Sigmoid colon (tissue), 4 donors: ENCODE data around the gene NOX5.

Experiments
- CTCF ChIP-seq, 4 experiments: fragments of 450-650 bp in 3 of 4; fragments of 200-600 bp in 1 of 4; IDR thresholded peaks; one replicate each; pipeline ENCODE4 v1.5.1; 2016 to 2019; ENCODE audit warnings: antibody characterized with exemption in 4 of 4, mild to moderate bottlenecking in 3 of 4, moderate library complexity in 2 of 4
- EP300 ChIP-seq, 4 donors: sonication (generic); formaldehyde crosslinking; IDR thresholded peaks; one replicate each; pipeline ENCODE4 v1.6.1; 2017; ENCODE audit warnings: antibody characterized with exemption in 4 of 4
- POLR2A ChIP-seq, 2 donors: fragments of 450-650 bp; IDR thresholded peaks; one replicate each; pipeline ENCODE4 v1.6.1; 2016; ENCODE audit warnings: antibody characterized with exemption in 2 of 2, mild to moderate bottlenecking in 2 of 2, moderate library complexity in 2 of 2

GRCh38 chr15:69067296-69067695, 52.8 kb downstream of the NOX5 start:
- TF ChIP-seq CTCF (IDR thresholded peaks at IDR 0.05), result no peak
- TF ChIP-seq EP300 (IDR thresholded peaks at IDR 0.05), result no peak
- no peak for TF ChIP-seq POLR2A (IDR thresholded peaks at IDR 0.05)
